Body of pancreas (tissue), 4 donors: ENCODE data around the gene GALNT2. TPM values are rescaled to one million over a fixed set of nuclear protein-coding genes. Genes with fewer than 3 reads are reported as not detected.

Source experiments
- ATAC-seq: fragments of 150-250 bp; one replicate; pipeline ENCODE4 v1.9.1; 2016
- DNase-seq, 4 donors: peaks; one replicate each; pipeline ENCODE4 v3.0.0-alpha.2; 2019
- H3K27ac ChIP-seq, 4 donors: fragments of 200-600 bp; sonication (generic); 1 replicate in 3 of 4; 2 replicates in 1 of 4; pipeline versions ENCODE4 v1.5.1 to v1.6.1; 2016 to 2019; ENCODE audit warnings: mild to moderate bottlenecking in 1 of 4, mixed read lengths in 1 of 4, moderate library complexity in 1 of 4
- H3K27me3 ChIP-seq, 2 donors: fragments of 200-600 bp; sonication (generic); one replicate each; pipeline ENCODE4 v1.6.0; 2016; ENCODE audit warnings: mild to moderate bottlenecking in 1 of 2
- H3K36me3 ChIP-seq, 2 donors: fragments of 200-600 bp; sonication (generic); replicated peaks in 1 of 2; 2 replicates each; pipeline ENCODE4 v1.5.1; 2016; ENCODE audit warnings: low read depth in 2 of 2; ENCODE audit not compliant: insufficient read depth in 1 of 2
- H3K4me1 ChIP-seq: fragments of 200-600 bp; sonication (generic); one replicate; pipeline ENCODE4 v1.6.0; 2016
- H3K4me3 ChIP-seq, 2 donors: fragments of 200-600 bp; sonication (generic); 1 replicate in 1 of 2; 2 replicates in 1 of 2; pipeline ENCODE4 v1.5.1; 2016 to 2019
- H3K9me3 ChIP-seq, 3 donors: fragments of 200-600 bp; sonication (generic); 1 replicate in 2 of 3; 2 replicates in 1 of 3; pipeline ENCODE4 v1.5.1; 2016
- CTCF ChIP-seq, 7 experiments: fragments of 450-650 bp in 4 of 7; fragments of 200-600 bp in 3 of 7; sonication (generic) in 3 of 7; IDR thresholded peaks; one replicate each; pipeline ENCODE4 v1.5.1; 2016 to 2019; ENCODE audit warnings: antibody characterized with exemption in 7 of 7
- POLR2A ChIP-seq, 3 donors: fragments of 450-650 bp; IDR thresholded peaks; one replicate each; pipeline ENCODE4 v1.6.1; 2016; ENCODE audit warnings: antibody characterized with exemption in 3 of 3, mild to moderate bottlenecking in 2 of 3
- WGBS, 2 donors: methylation state at CpG; one replicate each; pipeline ENCODE4 v1.1.5; 2017; 5-methylcytosine and 5-hydroxymethylcytosine counted together
- intact Hi-C: fragments of 100-400 bp; cut with DNase I; formaldehyde crosslinking; loops from one replicate; pipeline ENCODE4 v1.15.1; 2023
- total RNA-seq, 2 donors: library from RNA; depleted of rRNA; stranded (reverse); fragments of >200 nt; gene quantifications; one replicate each; pipeline ENCODE4 v1.1.0, GENCODE V29; 2016

GALNT2 gene
- total RNA-seq, 2 donors from 2014 or later, result 45.9 to 68.6 TPM

GRCh38 chr1:230145505-230145899 lies 78.5 kb downstream of the GALNT2 start:
- Histone ChIP-seq H3K36me3 (no peaks in the 10 kb centered on the region), H3K4me3 (no peak overlapping the region), H3K9me3 (no peaks in the 10 kb centered on the region), H3K27me3 (no peaks in the 10 kb centered on the region), H3K27ac (peak overlapping the region in 3 of 4 donors; percentile 42 to 59 (median 53)), H3K4me1 (peaks cover 88% of the 10 kb centered on the region)
- intact Hi-C loops, result no loop called here
- ATAC-seq, result no peak
- DNase-seq, result no peak
- TF ChIP-seq POLR2A (IDR thresholded peaks at IDR 0.05) (no peak), CTCF (IDR thresholded peaks at IDR 0.05) (no peak)
- 34 to 35% methylated on average over 8 of the region's 8 CpGs for WGBS, 2 donors

- intact Hi-C loops, result no loop called here
- TF ChIP-seq POLR2A (IDR thresholded peaks at IDR 0.05), result peak in 1 of 3 donors; percentile 28
- TF ChIP-seq CTCF (IDR thresholded peaks at IDR 0.05), result no peak
- WGBS, 2 donors, result 37 to 49% methylated on average over 7 of the region's 7 CpGs
- H3K4me3 ChIP-seq, result no peak overlapping the region
- H3K9me3 ChIP-seq, result no peaks in the 10 kb centered on the region
- DNase-seq (no peak), ATAC-seq (no peak)
- H3K27me3 ChIP-seq, result no peaks in the 10 kb centered on the region
- no peaks in the 10 kb centered on the region for H3K36me3 ChIP-seq
- H3K27ac ChIP-seq, result peak overlapping the region in 3 of 4 donors; percentile 42 to 59 (median 53)
- H3K4me1 ChIP-seq, result peaks cover 88% of the 10 kb centered on the region
Measured at GRCh38 chr1:230145953-230146476, 79.0 kb downstream of the GALNT2 start.

- peak; percentile 25 for ATAC-seq
- TF ChIP-seq CTCF (IDR thresholded peaks at IDR 0.05) (no peak), POLR2A (IDR thresholded peaks at IDR 0.05) (no peak)
- Histone ChIP-seq H3K4me1 (peaks cover 88% of the 10 kb centered on the region), H3K36me3 (no peaks in the 10 kb centered on the region), H3K9me3 (no peaks in the 10 kb centered on the region), H3K4me3 (no peak overlapping the region), H3K27ac (peak overlapping the region in 3 of 4 donors; percentile 42 to 59 (median 53)), H3K27me3 (no peaks in the 10 kb centered on the region)
- intact Hi-C loops, result no loop called here
- 60 to 74% methylated on average over 13 of the region's 13 CpGs for WGBS, 2 donors
- no peak for DNase-seq
Measured at GRCh38 chr1:230146709-230147108, 79.7 kb downstream of the GALNT2 start.

GRCh38 chr1:230147253-230148125 lies 80.5 kb downstream of the GALNT2 start:
- intact Hi-C loops, result no loop called here
- TF ChIP-seq POLR2A (IDR thresholded peaks at IDR 0.05) (no peak), CTCF (IDR thresholded peaks at IDR 0.05) (no peak)
- Histone ChIP-seq H3K4me3 (no peak overlapping the region), H3K36me3 (no peaks in the 10 kb centered on the region), H3K27ac (peak overlapping the region; percentile 10 to 59 (median 43)), H3K9me3 (no peaks in the 10 kb centered on the region), H3K4me1 (peaks cover 91% of the 10 kb centered on the region), H3K27me3 (no peaks in the 10 kb centered on the region)
- DNase-seq (peak in 2 of 4 donors; percentile 32 to 42), ATAC-seq (peak; percentile 5)
- 27 to 29% methylated on average over 15 of the region's 15 CpGs for WGBS, 2 donors
